CD4-positive, alpha-beta memory T cell (primary cell): ENCODE measurements around the gene OR4D1. TPM values are rescaled to one million over a fixed set of nuclear protein-coding genes. Genes with fewer than 3 reads are reported as not detected.
"Not testable (repeated sequence)": the region's sequence is repeated elsewhere in the genome, so short reads cannot be mapped to it uniquely, and the experiment has no call there.

Source experiments
- CTCF ChIA-PET: fragments of 350-600 bp; sonication (Branson Sonifier 250); formaldehyde crosslinking; loops from one replicate; lab custom pipeline; 2021; ENCODE audit warnings: inconsistent platforms; ENCODE audit not compliant: partially characterized antibody; lab: Charles Lee
- POLR2A ChIA-PET: fragments of 350-600 bp; sonication (Branson Sonifier 250); formaldehyde crosslinking; loops from one replicate; lab custom pipeline; 2021; ENCODE audit not compliant: partially characterized antibody; lab: Charles Lee
- DNase-seq, 5 donors: peaks; one replicate each; pipeline versions ENCODE4 v3.0.0 to v3.0.0-alpha.2; 2020 to 2022; ENCODE audit warnings: mixed read lengths in 1 of 5
- H3K27ac ChIP-seq: one replicate; pipeline ENCODE4 v1.7.0; 2013; ENCODE audit warnings: low read depth, low read length
- H3K27me3 ChIP-seq: 2 replicates; pipeline ENCODE4 v1.7.0; 2013; ENCODE audit warnings: mild to moderate bottlenecking, low read length, moderate library complexity; ENCODE audit not compliant: insufficient read depth
- H3K36me3 ChIP-seq: 2 replicates; pipeline ENCODE4 v1.7.0; 2013; ENCODE audit warnings: mild to moderate bottlenecking, low read length, moderate library complexity; ENCODE audit not compliant: insufficient read depth
- H3K4me1 ChIP-seq: 2 replicates; pipeline ENCODE4 v1.7.0; 2013; ENCODE audit warnings: mild to moderate bottlenecking, low read length, moderate library complexity; ENCODE audit not compliant: insufficient read depth
- H3K4me3 ChIP-seq, 2 donors: one replicate each; pipeline ENCODE4 v1.7.0; 2013; ENCODE audit warnings: low read length in 2 of 2, mild to moderate bottlenecking in 1 of 2
- H3K9me3 ChIP-seq, 2 donors: one replicate each; pipeline ENCODE4 v1.7.0; 2013; ENCODE audit warnings: low read length in 2 of 2, control low read depth in 1 of 2; ENCODE audit not compliant: control insufficient read depth in 1 of 2
- H3K27ac Mint-ChIP-seq, 7 donors: one replicate each; pipeline ENCODE4 v1.8.0; 2020 to 2021; ENCODE audit warnings: mixed read lengths in 7 of 7, mild to moderate bottlenecking in 6 of 7, inconsistent platforms in 3 of 7, moderate library complexity in 3 of 7
- H3K27me3 Mint-ChIP-seq, 2 donors: one replicate each; pipeline ENCODE4 v1.8.0; 2020 to 2021; ENCODE audit warnings: mixed read lengths in 2 of 2
- H3K36me3 Mint-ChIP-seq, 2 donors: one replicate each; pipeline ENCODE4 v1.8.0; 2020 to 2021; ENCODE audit warnings: mixed read lengths in 2 of 2, inconsistent platforms in 1 of 2, mild to moderate bottlenecking in 1 of 2
- H3K4me1 Mint-ChIP-seq, 4 donors: one replicate each; pipeline ENCODE4 v1.8.0; 2020 to 2021; ENCODE audit warnings: mixed read lengths in 4 of 4, mild to moderate bottlenecking in 1 of 4
- H3K4me3 Mint-ChIP-seq, 8 donors: one replicate each; pipeline ENCODE4 v1.8.0; 2020 to 2021; ENCODE audit warnings: mixed read lengths in 8 of 8, mild to moderate bottlenecking in 7 of 8, moderate library complexity in 6 of 8, inconsistent platforms in 3 of 8
- H3K9me3 Mint-ChIP-seq, 8 donors: one replicate each; pipeline ENCODE4 v1.8.0; 2020 to 2021; ENCODE audit warnings: mixed read lengths in 8 of 8, mild to moderate bottlenecking in 5 of 8, inconsistent platforms in 3 of 8, moderate library complexity in 1 of 8
- intact Hi-C: fragments of 100-400 bp; cut with micrococcal nuclease; formaldehyde crosslinking; loops from one replicate; pipeline ENCODE4 v1.15.1; 2023
- polyA plus RNA-seq, 2 donors: library from polyadenylated mRNA; unstranded; fragments of 300-500 nt; fragmentation: Illumina TruSeq; gene quantifications; one replicate each; pipeline ENCODE4 v1.2.3, GENCODE V29; 2021
- total RNA-seq, 2 experiments: library from RNA; stranded (reverse); gene quantifications; one replicate each; pipeline ENCODE4 v1.2.3, GENCODE V29; 2021

Gene OR4D1
- total and polyA plus RNA-seq, 4 experiments from 2014 or later = 1.9 to 2.2 (median 2.0) TPM

GRCh38 chr17:58121925-58122324, 26.3 kb upstream of the OR4D1 start:
- no peaks in the 10 kb centered on the region for H3K36me3 Mint-ChIP-seq
- Histone ChIP-seq H3K36me3 (no peaks in the 10 kb centered on the region), H3K4me1 (peaks cover 8% of the 10 kb centered on the region), H3K27me3 (no peaks in the 10 kb centered on the region), H3K9me3 (no peaks in the 10 kb centered on the region), H3K4me3 (no peak overlapping the region), H3K27ac (no peak overlapping the region)
- intact Hi-C loops = loop anchor here (1.0 kb wide), 2 partner anchors 35 to 50 kb away; no protein-coding TSS in a partner anchor
- peak overlapping the region in 1 of 7 donors; percentile 22 for H3K27ac Mint-ChIP-seq
- peak; percentile 51 to 68 (median 65) for DNase-seq
- H3K9me3 Mint-ChIP-seq = no peaks in the 10 kb centered on the region
- ChIA-PET POLR2A (interaction anchor here (0.7 to 3.5 kb wide), 6 partner anchors 15 to 272 kb away, joined by 3 to 32 read pairs (median 6); partner anchors contain the start of gene MRPS23), CTCF (interaction anchor here (0.7 to 8.1 kb wide), 23 partner anchors 15 to 715 kb away, joined by 3 to 191 read pairs (median 5); partner anchors contain the start of gene OR4D2)
- H3K27me3 Mint-ChIP-seq = peaks cover 5 to 11% of the 10 kb centered on the region in 2 donors
- peaks cover 9 to 18% (median 15%) of the 10 kb centered on the region in 4 donors for H3K4me1 Mint-ChIP-seq
- peak overlapping the region in 1 of 8 donors; percentile 61 for H3K4me3 Mint-ChIP-seq

- H3K27me3 ChIP-seq = no peaks in the 10 kb centered on the region
- H3K4me1 ChIP-seq = no peaks in the 10 kb centered on the region
- no peak for DNase-seq
- H3K4me3 Mint-ChIP-seq = no peak overlapping the region
- H3K9me3 Mint-ChIP-seq = no peaks in the 10 kb centered on the region
- no peak overlapping the region for H3K4me3 ChIP-seq
- H3K9me3 ChIP-seq = no peaks in the 10 kb centered on the region
- no peak overlapping the region for H3K27ac Mint-ChIP-seq
- H3K27ac ChIP-seq = no peak overlapping the region
- H3K27me3 Mint-ChIP-seq = no peaks in the 10 kb centered on the region
- CTCF ChIA-PET = interaction anchor here (0.7 kb wide), 1 partner anchor 23 kb away, joined by 5 read pairs; no protein-coding TSS in a partner anchor
- peaks cover 4 to 8% (median 5%) of the 10 kb centered on the region in 4 donors for H3K4me1 Mint-ChIP-seq
- H3K36me3 Mint-ChIP-seq = no peaks in the 10 kb centered on the region
- POLR2A ChIA-PET = interaction anchor here (0.9 kb wide), 1 partner anchor 25 kb away, joined by 3 read pairs; no protein-coding TSS in a partner anchor
- intact Hi-C loops = no loop called here
- no peaks in the 10 kb centered on the region for H3K36me3 ChIP-seq
These were observed 20.3 kb upstream of the OR4D1 start for GRCh38 chr17:58127846-58128245.

GRCh38 chr17:58132697-58133096, 15.5 kb upstream of the OR4D1 start:
- H3K4me3 Mint-ChIP-seq, H3K36me3 ChIP-seq, H3K4me1 ChIP-seq, H3K27me3 Mint-ChIP-seq, intact Hi-C loops, H3K27ac Mint-ChIP-seq, H3K36me3 Mint-ChIP-seq, POLR2A ChIA-PET, H3K27ac ChIP-seq, H3K4me1 Mint-ChIP-seq, H3K27me3 ChIP-seq, CTCF ChIA-PET, DNase-seq, H3K4me3 ChIP-seq, H3K9me3 ChIP-seq: not testable (repeated sequence)
- peaks cover 0 to 22% (median 3%) of the 10 kb centered on the region in 8 donors for H3K9me3 Mint-ChIP-seq

GRCh38 chr17:58136669-58137279, 11.4 kb upstream of the OR4D1 start:
- H3K27me3 ChIP-seq = no peaks in the 10 kb centered on the region
- no peaks in the 10 kb centered on the region for H3K4me1 ChIP-seq
- no peaks in the 10 kb centered on the region for H3K36me3 ChIP-seq
- H3K27me3 Mint-ChIP-seq = peaks cover 2 to 3% of the 10 kb centered on the region in 2 donors
- no peak for DNase-seq
- no peaks in the 10 kb centered on the region for H3K9me3 ChIP-seq
- intact Hi-C loops = no loop called here
- H3K9me3 Mint-ChIP-seq = peaks cover 0 to 26% (median 4%) of the 10 kb centered on the region in 8 donors
- peaks cover 0 to 6% (median 1%) of the 10 kb centered on the region in 4 donors for H3K4me1 Mint-ChIP-seq
- H3K36me3 Mint-ChIP-seq = peaks cover 3 to 13% of the 10 kb centered on the region in 2 donors
- H3K27ac ChIP-seq = no peak overlapping the region
- no peak overlapping the region for H3K4me3 ChIP-seq
- H3K4me3 Mint-ChIP-seq = no peak overlapping the region
- H3K27ac Mint-ChIP-seq = no peak overlapping the region
- POLR2A ChIA-PET = interaction anchor here (0.6 kb wide), 1 partner anchor 15 kb away, joined by 3 read pairs; no protein-coding TSS in a partner anchor
- CTCF ChIA-PET = interaction anchor here (1.0 to 2.4 kb wide), 8 partner anchors 10 to 36 kb away, joined by 3 to 10 read pairs (median 6); no protein-coding TSS in a partner anchor

- peaks cover 3 to 36% (median 28%) of the 10 kb centered on the region in 8 donors for H3K9me3 Mint-ChIP-seq
- intact Hi-C loops = no loop called here
- Histone ChIP-seq H3K4me3 (no peak overlapping the region), H3K27ac (no peak overlapping the region), H3K4me1 (no peaks in the 10 kb centered on the region), H3K36me3 (no peaks in the 10 kb centered on the region), H3K27me3 (no peaks in the 10 kb centered on the region), H3K9me3 (no peaks in the 10 kb centered on the region)
- no peak overlapping the region for H3K4me3 Mint-ChIP-seq
- H3K27ac Mint-ChIP-seq = peak overlapping the region in 1 of 7 donors; percentile 18
- peaks cover 0 to 2% of the 10 kb centered on the region in 2 donors for H3K27me3 Mint-ChIP-seq
- CTCF ChIA-PET = interaction anchor here (0.9 to 2.1 kb wide), 3 partner anchors 20 to 31 kb away, joined by 3 to 6 read pairs (median 4); no protein-coding TSS in a partner anchor
- H3K36me3 Mint-ChIP-seq = peaks cover 20 to 23% of the 10 kb centered on the region in 2 donors
- DNase-seq = no peak
- POLR2A ChIA-PET = no interaction called here
- peaks cover 0 to 6% (median 3%) of the 10 kb centered on the region in 4 donors for H3K4me1 Mint-ChIP-seq
These were observed 6.7 kb upstream of the OR4D1 start for GRCh38 chr17:58141505-58141904.

GRCh38 chr17:58143335-58143734, 4.8 kb upstream of the OR4D1 start:
- H3K27ac Mint-ChIP-seq, H3K27me3 ChIP-seq, H3K27me3 Mint-ChIP-seq: not testable (repeated sequence)

GRCh38 chr17:58144801-58145200, 3.4 kb upstream of the OR4D1 start:
- Mint-ChIP-seq H3K27ac (peak overlapping the region in 1 of 7 donors; percentile 54), H3K9me3 (peaks cover 3 to 54% (median 39%) of the 10 kb centered on the region in 8 donors), H3K36me3 (peaks cover 34% of the 10 kb centered on the region in 2 donors), H3K27me3 (no peaks in the 10 kb centered on the region), H3K4me3 (no peak overlapping the region), H3K4me1 (peaks cover 4 to 15% (median 12%) of the 10 kb centered on the region in 4 donors)
- Histone ChIP-seq H3K36me3 (no peaks in the 10 kb centered on the region), H3K4me1 (no peaks in the 10 kb centered on the region), H3K4me3 (no peak overlapping the region), H3K27ac (no peak overlapping the region), H3K9me3 (no peaks in the 10 kb centered on the region), H3K27me3 (no peaks in the 10 kb centered on the region)
- intact Hi-C loops = no loop called here
- no peak for DNase-seq
- ChIA-PET POLR2A (no interaction called here), CTCF (no interaction called here)

More at GRCh38 chr17:58143335-58143734, 4.8 kb upstream of the OR4D1 start:
- peaks cover 3 to 50% (median 39%) of the 10 kb centered on the region in 8 donors for H3K9me3 Mint-ChIP-seq
- H3K36me3 Mint-ChIP-seq = peaks cover 29 to 31% of the 10 kb centered on the region in 2 donors
- H3K4me1 ChIP-seq, H3K4me3 ChIP-seq, H3K27ac ChIP-seq, H3K9me3 ChIP-seq, POLR2A ChIA-PET, H3K4me1 Mint-ChIP-seq, intact Hi-C loops, H3K4me3 Mint-ChIP-seq, H3K36me3 ChIP-seq, DNase-seq, CTCF ChIA-PET: not testable (repeated sequence)
